Measurements from ENCODE around the gene VOPP1.
"Not testable (repeated sequence)": the region's sequence is repeated elsewhere in the genome, so short reads cannot be mapped to it uniquely, and the experiment has no call there.

Gene VOPP1

GRCh38 chr7:55597214-55597739 is 25.0 kb upstream of the VOPP1 start:
- H3K4me3 ChIP-seq (ENCODE audit: control insufficient read depth in 1 of 7, extremely low read depth in 1 of 7, insufficient read depth in 4 of 7, low read depth in 2 of 7, low read length in 6 of 7); H3K27ac ChIP-seq (ENCODE audit: insufficient read depth in 1 of 2, low read depth in 1 of 2, low read length in 2 of 2, poor library complexity in 1 of 2, severe bottlenecking in 2 of 2); H3K9me3 ChIP-seq (ENCODE audit: control extremely low read depth in 1 of 5, control insufficient read depth in 4 of 5, insufficient read depth in 2 of 5, low read depth in 1 of 5, low read length in 4 of 5); H3K4me1 ChIP-seq (ENCODE audit: control extremely low read depth in 1 of 4, control insufficient read depth in 4 of 4, insufficient read depth in 4 of 4, low read length in 3 of 4); DNase-seq; H3K36me3 ChIP-seq (ENCODE audit: control insufficient read depth in 4 of 4, insufficient read depth in 4 of 4, low read length in 3 of 4); POLR2A ChIA-PET; H3K27me3 ChIP-seq (replicated peaks in 2 of 5; ENCODE audit: control insufficient read depth in 4 of 5, insufficient read depth in 5 of 5, low read length in 4 of 5): not testable (repeated sequence)
- 20% methylated on average over 1 of the region's 2 CpGs for WGBS (ENCODE audit: insufficient coverage)
- CTCF ChIA-PET, result interaction anchor here (1.1 to 3.5 kb wide), 4 partner anchors 10 to 172 kb away, joined by 3 to 15 read pairs (median 4); no protein-coding TSS in a partner anchor

- DNase-seq, result no peak
- ChIA-PET POLR2A (no interaction called here), CTCF (interaction anchor here (0.8 to 1.9 kb wide), 5 partner anchors 10 to 163 kb away, joined by 3 to 7 read pairs (median 5); no protein-coding TSS in a partner anchor)
- Histone ChIP-seq H3K9me3 (ENCODE audit: control extremely low read depth in 1 of 5, control insufficient read depth in 4 of 5, insufficient read depth in 2 of 5, low read depth in 1 of 5, low read length in 4 of 5) (no peaks in the 10 kb centered on the region), H3K27ac (ENCODE audit: insufficient read depth in 1 of 2, low read depth in 1 of 2, low read length in 2 of 2, poor library complexity in 1 of 2, severe bottlenecking in 2 of 2) (no peak overlapping the region), H3K27me3 (replicated peaks in 2 of 5; ENCODE audit: control insufficient read depth in 4 of 5, insufficient read depth in 5 of 5, low read length in 4 of 5) (no peaks in the 10 kb centered on the region), H3K36me3 (ENCODE audit: control insufficient read depth in 4 of 4, insufficient read depth in 4 of 4, low read length in 3 of 4) (no peaks in the 10 kb centered on the region), H3K4me1 (ENCODE audit: control extremely low read depth in 1 of 4, control insufficient read depth in 4 of 4, insufficient read depth in 4 of 4, low read length in 3 of 4) (no peaks in the 10 kb centered on the region), H3K4me3 (ENCODE audit: control insufficient read depth in 1 of 7, extremely low read depth in 1 of 7, insufficient read depth in 4 of 7, low read depth in 2 of 7, low read length in 6 of 7) (no peak overlapping the region)
- 86% methylated on average over 1 of the region's 4 CpGs for WGBS (ENCODE audit: insufficient coverage)
Observed at GRCh38 chr7:55595511-55595910, 23.2 kb upstream of the VOPP1 start.

GRCh38 chr7:55594870-55595269 is 22.6 kb upstream of the VOPP1 start:
- CTCF ChIA-PET, result interaction anchor here (1.0 to 2.6 kb wide), 5 partner anchors 9 to 162 kb away, joined by 4 to 8 read pairs (median 6); no protein-coding TSS in a partner anchor
- Histone ChIP-seq H3K36me3 (ENCODE audit: control insufficient read depth in 4 of 4, insufficient read depth in 4 of 4, low read length in 3 of 4) (no peaks in the 10 kb centered on the region), H3K4me1 (ENCODE audit: control extremely low read depth in 1 of 4, control insufficient read depth in 4 of 4, insufficient read depth in 4 of 4, low read length in 3 of 4) (no peaks in the 10 kb centered on the region), H3K4me3 (ENCODE audit: control insufficient read depth in 1 of 7, extremely low read depth in 1 of 7, insufficient read depth in 4 of 7, low read depth in 2 of 7, low read length in 6 of 7) (no peak overlapping the region), H3K27ac (ENCODE audit: insufficient read depth in 1 of 2, low read depth in 1 of 2, low read length in 2 of 2, poor library complexity in 1 of 2, severe bottlenecking in 2 of 2) (no peak overlapping the region), H3K27me3 (replicated peaks in 2 of 5; ENCODE audit: control insufficient read depth in 4 of 5, insufficient read depth in 5 of 5, low read length in 4 of 5) (no peaks in the 10 kb centered on the region), H3K9me3 (ENCODE audit: control extremely low read depth in 1 of 5, control insufficient read depth in 4 of 5, insufficient read depth in 2 of 5, low read depth in 1 of 5, low read length in 4 of 5) (no peaks in the 10 kb centered on the region)
- no peak for DNase-seq
- POLR2A ChIA-PET, result no interaction called here

- Histone ChIP-seq H3K9me3 (ENCODE audit: control extremely low read depth in 1 of 5, control insufficient read depth in 4 of 5, insufficient read depth in 2 of 5, low read depth in 1 of 5, low read length in 4 of 5) (no peaks in the 10 kb centered on the region), H3K27ac (ENCODE audit: insufficient read depth in 1 of 2, low read depth in 1 of 2, low read length in 2 of 2, poor library complexity in 1 of 2, severe bottlenecking in 2 of 2) (no peak overlapping the region), H3K4me3 (ENCODE audit: control insufficient read depth in 1 of 7, extremely low read depth in 1 of 7, insufficient read depth in 4 of 7, low read depth in 2 of 7, low read length in 6 of 7) (no peak overlapping the region), H3K36me3 (ENCODE audit: control insufficient read depth in 4 of 4, insufficient read depth in 4 of 4, low read length in 3 of 4) (no peaks in the 10 kb centered on the region), H3K27me3 (replicated peaks in 2 of 5; ENCODE audit: control insufficient read depth in 4 of 5, insufficient read depth in 5 of 5, low read length in 4 of 5) (no peaks in the 10 kb centered on the region), H3K4me1 (ENCODE audit: control extremely low read depth in 1 of 4, control insufficient read depth in 4 of 4, insufficient read depth in 4 of 4, low read length in 3 of 4) (no peaks in the 10 kb centered on the region)
- DNase-seq, result no peak
- CTCF ChIA-PET, result interaction anchor here (1.7 to 2.6 kb wide), 2 partner anchors 9 to 69 kb away, joined by 4 to 8 read pairs; no protein-coding TSS in a partner anchor
- 100% methylated on average over 8 of the region's 10 CpGs for WGBS (ENCODE audit: insufficient coverage)
- POLR2A ChIA-PET, result no interaction called here
Observed at GRCh38 chr7:55594414-55594813, 22.1 kb upstream of the VOPP1 start.

- H3K27me3 ChIP-seq (replicated peaks in 2 of 5; ENCODE audit: control insufficient read depth in 4 of 5, insufficient read depth in 5 of 5, low read length in 4 of 5), result no peaks in the 10 kb centered on the region
- no peaks in the 10 kb centered on the region for H3K9me3 ChIP-seq (ENCODE audit: control extremely low read depth in 1 of 5, control insufficient read depth in 4 of 5, insufficient read depth in 2 of 5, low read depth in 1 of 5, low read length in 4 of 5)
- peak in 2 of 3 donors; percentile 46 to 59 for DNase-seq
- H3K27ac ChIP-seq (ENCODE audit: insufficient read depth in 1 of 2, low read depth in 1 of 2, low read length in 2 of 2, poor library complexity in 1 of 2, severe bottlenecking in 2 of 2), result no peak overlapping the region
- no peaks in the 10 kb centered on the region for H3K36me3 ChIP-seq (ENCODE audit: control insufficient read depth in 4 of 4, insufficient read depth in 4 of 4, low read length in 3 of 4)
- no peaks in the 10 kb centered on the region for H3K4me1 ChIP-seq (ENCODE audit: control extremely low read depth in 1 of 4, control insufficient read depth in 4 of 4, insufficient read depth in 4 of 4, low read length in 3 of 4)
- ChIA-PET POLR2A (interaction anchor here (1.3 kb wide), 1 partner anchor 60 kb away, joined by 3 read pairs; no protein-coding TSS in a partner anchor), CTCF (interaction anchor here (0.6 to 2.6 kb wide), 14 partner anchors 9 to 475 kb away, joined by 3 to 18 read pairs (median 4); partner anchors contain the start of gene VOPP1)
- no peak overlapping the region for H3K4me3 ChIP-seq (ENCODE audit: control insufficient read depth in 1 of 7, extremely low read depth in 1 of 7, insufficient read depth in 4 of 7, low read depth in 2 of 7, low read length in 6 of 7)
- 62% methylated on average over 14 of the region's 14 CpGs for WGBS (ENCODE audit: insufficient coverage)
Observed at GRCh38 chr7:55593515-55594318, 21.4 kb upstream of the VOPP1 start.

DNA sequence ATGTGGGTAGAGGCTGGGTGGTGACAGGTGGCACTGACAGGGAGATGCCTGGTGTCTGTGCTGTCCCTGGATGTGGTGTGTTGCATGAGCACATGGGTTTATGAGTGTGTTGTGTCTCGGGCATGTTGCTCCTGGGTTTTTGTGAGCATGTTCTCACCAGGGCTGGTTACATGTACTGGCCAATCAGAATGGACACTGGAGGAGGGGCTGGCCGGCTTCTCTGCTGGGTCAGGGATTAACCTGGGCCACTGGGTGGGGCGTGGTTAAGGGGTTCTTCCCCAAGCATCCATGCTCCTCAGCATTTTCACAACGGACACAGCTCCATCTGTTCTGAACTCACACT is 20.8 kb upstream of the VOPP1 start:
- ChIA-PET CTCF (interaction anchor here (0.6 to 2.6 kb wide), 14 partner anchors 8 to 475 kb away, joined by 3 to 18 read pairs (median 4); partner anchors contain the start of gene VOPP1), POLR2A (interaction anchor here (1.3 kb wide), 1 partner anchor 60 kb away, joined by 3 read pairs; no protein-coding TSS in a partner anchor)
- Histone ChIP-seq H3K9me3 (ENCODE audit: control extremely low read depth in 1 of 5, control insufficient read depth in 4 of 5, insufficient read depth in 2 of 5, low read depth in 1 of 5, low read length in 4 of 5) (no peaks in the 10 kb centered on the region), H3K4me3 (ENCODE audit: control insufficient read depth in 1 of 7, extremely low read depth in 1 of 7, insufficient read depth in 4 of 7, low read depth in 2 of 7, low read length in 6 of 7) (no peak overlapping the region), H3K36me3 (ENCODE audit: control insufficient read depth in 4 of 4, insufficient read depth in 4 of 4, low read length in 3 of 4) (no peaks in the 10 kb centered on the region), H3K4me1 (ENCODE audit: control extremely low read depth in 1 of 4, control insufficient read depth in 4 of 4, insufficient read depth in 4 of 4, low read length in 3 of 4) (no peaks in the 10 kb centered on the region), H3K27ac (ENCODE audit: insufficient read depth in 1 of 2, low read depth in 1 of 2, low read length in 2 of 2, poor library complexity in 1 of 2, severe bottlenecking in 2 of 2) (no peak overlapping the region), H3K27me3 (replicated peaks in 2 of 5; ENCODE audit: control insufficient read depth in 4 of 5, insufficient read depth in 5 of 5, low read length in 4 of 5) (no peaks in the 10 kb centered on the region)
- WGBS (ENCODE audit: insufficient coverage), result 100% methylated on average over 2 of the region's 4 CpGs
- no peak for DNase-seq

GRCh38 chr7:55592492-55592891 is 20.2 kb upstream of the VOPP1 start:
- DNase-seq, result no peak
- ChIA-PET POLR2A (interaction anchor here (1.3 kb wide), 1 partner anchor 59 kb away, joined by 3 read pairs; no protein-coding TSS in a partner anchor), CTCF (interaction anchor here (1.1 to 2.6 kb wide), 5 partner anchors 8 to 179 kb away, joined by 3 to 18 read pairs (median 8); partner anchors contain the start of gene VOPP1)
- WGBS (ENCODE audit: insufficient coverage), result 100% methylated on average over 1 of the region's 1 CpG
- Histone ChIP-seq H3K36me3 (ENCODE audit: control insufficient read depth in 4 of 4, insufficient read depth in 4 of 4, low read length in 3 of 4) (no peaks in the 10 kb centered on the region), H3K27ac (ENCODE audit: insufficient read depth in 1 of 2, low read depth in 1 of 2, low read length in 2 of 2, poor library complexity in 1 of 2, severe bottlenecking in 2 of 2) (no peak overlapping the region), H3K4me3 (ENCODE audit: control insufficient read depth in 1 of 7, extremely low read depth in 1 of 7, insufficient read depth in 4 of 7, low read depth in 2 of 7, low read length in 6 of 7) (no peak overlapping the region), H3K4me1 (ENCODE audit: control extremely low read depth in 1 of 4, control insufficient read depth in 4 of 4, insufficient read depth in 4 of 4, low read length in 3 of 4) (no peaks in the 10 kb centered on the region), H3K9me3 (ENCODE audit: control extremely low read depth in 1 of 5, control insufficient read depth in 4 of 5, insufficient read depth in 2 of 5, low read depth in 1 of 5, low read length in 4 of 5) (no peaks in the 10 kb centered on the region), H3K27me3 (replicated peaks in 2 of 5; ENCODE audit: control insufficient read depth in 4 of 5, insufficient read depth in 5 of 5, low read length in 4 of 5) (no peaks in the 10 kb centered on the region)

All from common myeloid progenitor, CD34-positive (primary cell).